ENCODE data around the gene KCNQ4. TPM values are rescaled to one million over a fixed set of nuclear protein-coding genes. Genes with fewer than 3 reads are reported as not detected.
A peak's percentile ranks its signal among the peaks of the same experiment; 100 is the strongest.

Gene KCNQ4
- total RNA-seq, 1 experiment from 2014 or later: 0.12 TPM

GRCh38 chr1:40806240-40806639 lies 22.7 kb downstream of the KCNQ4 start:
- no peaks in the 10 kb centered on the region for H3K4me1 ChIP-seq

DNA sequence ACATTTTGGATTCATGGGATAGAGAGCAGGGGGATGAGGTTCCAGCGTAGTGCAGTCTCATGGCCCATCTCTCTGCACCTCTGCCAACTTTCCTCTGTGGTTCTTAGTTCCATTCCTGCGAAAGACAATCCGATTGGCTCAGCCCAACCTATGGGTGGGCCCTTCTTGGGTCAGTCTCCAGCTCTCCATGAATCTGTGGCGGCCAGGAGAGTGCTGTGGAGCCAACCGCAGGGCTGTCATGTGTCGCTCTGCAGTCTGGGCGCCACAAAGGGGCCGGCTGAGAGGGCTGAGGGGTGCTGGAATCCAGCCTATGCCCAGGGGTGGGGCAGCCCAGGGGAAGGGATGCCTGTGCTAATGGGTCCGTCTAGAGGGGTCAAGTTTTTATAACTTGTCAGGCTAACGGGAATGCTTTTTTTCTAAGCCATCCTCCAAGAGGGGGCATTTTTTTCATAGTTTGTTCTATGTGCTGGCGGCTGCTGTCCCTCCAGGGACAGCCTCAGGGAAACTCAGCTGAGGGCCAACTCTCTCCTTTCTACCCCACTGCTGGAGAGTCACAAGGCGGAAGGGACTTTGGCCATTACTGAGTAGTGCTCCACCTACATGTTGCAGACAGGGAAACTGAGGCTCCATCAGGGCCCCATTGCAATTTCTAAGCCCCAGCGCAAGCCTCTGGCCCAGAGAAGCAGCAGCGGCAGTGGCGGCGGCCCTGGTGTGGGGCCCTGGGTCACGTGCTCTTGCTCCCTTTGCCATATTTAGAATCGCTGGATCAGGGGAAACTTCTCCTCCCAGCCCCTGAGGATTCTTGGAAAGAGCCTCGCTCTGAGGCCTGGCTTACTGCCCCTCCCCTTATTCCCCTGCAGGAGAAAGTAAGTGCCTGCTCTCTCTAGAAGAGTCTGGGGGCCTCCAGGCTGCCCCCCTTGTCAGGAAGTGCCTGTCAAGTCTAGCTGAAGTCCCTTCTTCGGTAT lies 23.4 kb downstream of the KCNQ4 start:
- Histone ChIP-seq H3K4me1 (no peaks in the 10 kb centered on the region), H3K9me3 (replicated peaks) (no peaks in the 10 kb centered on the region), H3K27ac (no peak overlapping the region), H3K36me3 (no peaks in the 10 kb centered on the region), H3K27me3 (peaks cover 8% of the 10 kb centered on the region; the same call in 1 of the 2 replicates), H3K4me3 (peak overlapping the region; percentile 34)
- peak; percentile 43 to 60 for DNase-seq

More at GRCh38 chr1:40806240-40806639, 22.7 kb downstream of the KCNQ4 start:
- H3K9me3 ChIP-seq (replicated peaks): no peaks in the 10 kb centered on the region
- DNase-seq: no peak
- H3K4me3 ChIP-seq: no peak overlapping the region
- H3K36me3 ChIP-seq: no peaks in the 10 kb centered on the region
- H3K27me3 ChIP-seq: peaks cover 3% of the 10 kb centered on the region; the same call in 1 of the 2 replicates
- H3K27ac ChIP-seq: no peak overlapping the region

DNA sequence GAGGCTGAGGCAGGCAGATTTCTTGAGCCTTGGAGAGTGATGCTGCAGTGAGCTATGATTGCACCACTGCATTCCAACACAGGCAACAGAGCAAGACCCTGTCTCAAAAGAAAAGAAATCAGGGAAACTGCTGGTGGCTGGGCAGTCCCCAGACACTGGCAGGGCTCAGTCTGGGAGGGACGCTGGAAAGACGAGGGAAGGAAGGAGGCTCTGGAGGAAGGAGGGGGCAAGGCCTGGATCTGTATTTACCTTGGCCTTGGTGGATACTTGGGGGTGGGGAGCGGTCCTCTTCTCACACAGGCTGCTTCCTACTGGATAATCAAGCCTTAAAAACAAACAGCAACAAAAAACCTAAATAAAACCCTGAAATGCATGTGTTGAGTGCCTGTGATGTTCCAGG lies 24.4 kb downstream of the KCNQ4 start:
- H3K36me3 ChIP-seq: no peaks in the 10 kb centered on the region
- DNase-seq: no peak
- no peak overlapping the region for H3K4me3 ChIP-seq
- no peaks in the 10 kb centered on the region for H3K9me3 ChIP-seq (replicated peaks)
- no peak overlapping the region for H3K27ac ChIP-seq
- H3K4me1 ChIP-seq: no peaks in the 10 kb centered on the region
- peaks cover 8% of the 10 kb centered on the region; the same call in 1 of the 2 replicates for H3K27me3 ChIP-seq

- H3K4me1 ChIP-seq: no peaks in the 10 kb centered on the region
- no peak for DNase-seq
- peaks cover 8% of the 10 kb centered on the region; the same call in 1 of the 2 replicates for H3K27me3 ChIP-seq
- H3K36me3 ChIP-seq: no peaks in the 10 kb centered on the region
- H3K9me3 ChIP-seq (replicated peaks): no peaks in the 10 kb centered on the region
- H3K27ac ChIP-seq: no peak overlapping the region
- H3K4me3 ChIP-seq: no peak overlapping the region
These were observed 24.9 kb downstream of the KCNQ4 start for GRCh38 chr1:40808444-40808843.

GRCh38 chr1:40808909-40809308 lies 25.3 kb downstream of the KCNQ4 start:
- Histone ChIP-seq H3K4me1 (no peaks in the 10 kb centered on the region), H3K4me3 (no peak overlapping the region), H3K27me3 (peaks cover 8% of the 10 kb centered on the region; the same call in 1 of the 2 replicates), H3K9me3 (replicated peaks) (no peaks in the 10 kb centered on the region), H3K36me3 (no peaks in the 10 kb centered on the region), H3K27ac (no peak overlapping the region)
- DNase-seq: no peak

DNA sequence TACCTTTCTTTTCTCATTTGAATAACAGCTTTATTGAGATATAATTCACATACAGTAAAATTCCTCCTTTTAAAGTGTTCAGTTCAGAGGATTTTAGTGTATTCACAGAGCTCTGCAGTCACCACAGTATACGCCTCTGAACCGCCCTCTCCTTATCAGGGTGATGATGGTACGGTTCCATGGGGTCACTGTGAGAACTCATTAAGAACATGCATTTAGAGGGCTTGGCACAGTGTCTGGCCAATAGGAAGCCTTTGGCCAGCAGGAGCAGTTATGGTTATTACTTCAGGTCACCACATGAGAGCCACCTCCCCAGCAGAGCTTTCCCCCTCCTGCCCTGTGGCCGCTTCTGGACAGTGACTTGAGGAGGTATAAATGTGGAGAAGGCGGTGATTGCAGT lies 27.3 kb downstream of the KCNQ4 start:
- Histone ChIP-seq H3K4me3 (no peak overlapping the region), H3K27ac (no peak overlapping the region), H3K27me3 (peaks cover 8% of the 10 kb centered on the region; the same call in 1 of the 2 replicates), H3K4me1 (no peaks in the 10 kb centered on the region), H3K9me3 (replicated peaks) (no peaks in the 10 kb centered on the region), H3K36me3 (no peaks in the 10 kb centered on the region)
- no peak for DNase-seq

DNA sequence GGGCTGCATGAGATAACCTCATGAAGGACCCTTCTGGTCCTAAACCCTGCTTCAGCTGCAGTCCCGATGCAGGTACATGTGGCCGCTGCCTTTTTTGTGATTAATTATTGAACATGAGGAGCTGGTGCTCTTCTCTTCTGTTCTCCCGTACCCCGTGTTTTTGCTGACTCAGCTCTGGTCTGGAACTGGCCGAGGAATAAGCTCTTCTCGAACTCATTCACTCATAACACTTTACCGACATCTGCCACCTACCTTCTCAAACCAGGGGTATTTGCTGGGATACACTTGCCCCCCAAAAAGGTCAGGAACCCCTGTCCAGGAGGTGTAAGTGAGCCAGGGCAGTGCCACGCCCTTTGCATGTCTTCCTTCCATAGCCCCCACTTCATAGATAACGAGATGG lies 31.8 kb downstream of the KCNQ4 start:
- Histone ChIP-seq H3K9me3 (replicated peaks) (no peaks in the 10 kb centered on the region), H3K4me1 (no peaks in the 10 kb centered on the region), H3K4me3 (no peak overlapping the region), H3K36me3 (no peaks in the 10 kb centered on the region), H3K27me3 (peaks cover 8% of the 10 kb centered on the region; the same call in 1 of the 2 replicates), H3K27ac (no peak overlapping the region)
- DNase-seq: no peak

- Histone ChIP-seq H3K4me1 (no peaks in the 10 kb centered on the region), H3K9me3 (replicated peaks) (no peaks in the 10 kb centered on the region), H3K27ac (no peak overlapping the region), H3K27me3 (no peaks in the 10 kb centered on the region; the same call in 1 of the 2 replicates), H3K36me3 (no peaks in the 10 kb centered on the region), H3K4me3 (no peak overlapping the region)
- no peak for DNase-seq
These were observed 34.2 kb downstream of the KCNQ4 start for GRCh38 chr1:40817791-40818263.

DNA sequence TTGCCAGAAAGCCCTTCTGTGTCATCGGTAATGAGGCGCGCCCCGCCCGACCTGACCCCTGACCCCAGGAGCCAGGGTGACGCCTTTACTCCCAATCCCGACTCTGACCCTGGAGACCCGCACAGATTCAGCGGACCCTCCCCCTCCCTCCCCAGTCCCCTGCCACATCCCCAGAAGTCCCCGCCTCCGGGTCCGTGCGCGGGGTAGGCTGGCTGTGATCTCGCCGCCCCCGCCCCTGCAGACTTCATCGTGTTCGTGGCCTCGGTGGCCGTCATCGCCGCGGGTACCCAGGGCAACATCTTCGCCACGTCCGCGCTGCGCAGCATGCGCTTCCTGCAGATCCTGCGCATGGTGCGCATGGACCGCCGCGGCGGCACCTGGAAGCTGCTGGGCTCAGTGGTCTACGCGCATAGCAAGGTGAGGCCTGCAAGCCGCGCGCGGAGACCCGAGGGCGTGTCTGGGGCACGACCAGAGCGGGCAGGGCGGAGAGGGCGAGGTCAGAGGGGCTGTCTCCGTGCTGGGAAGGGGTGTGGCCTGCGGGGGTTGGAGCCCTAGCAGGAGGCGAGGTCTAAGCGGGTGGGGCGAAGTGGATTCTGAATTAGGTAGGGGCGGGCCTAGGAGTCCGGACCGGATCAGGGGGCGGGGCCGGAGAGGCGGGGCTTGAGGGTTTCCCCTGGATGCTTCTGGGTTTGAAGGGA lies 34.8 kb downstream of the KCNQ4 start:
- no peaks in the 10 kb centered on the region for H3K4me1 ChIP-seq
- no peaks in the 10 kb centered on the region for H3K36me3 ChIP-seq
- no peaks in the 10 kb centered on the region; the same call in 1 of the 2 replicates for H3K27me3 ChIP-seq
- H3K9me3 ChIP-seq (replicated peaks): no peaks in the 10 kb centered on the region
- H3K4me3 ChIP-seq: no peak overlapping the region
- H3K27ac ChIP-seq: no peak overlapping the region
- no peak for DNase-seq

GRCh38 chr1:40819101-40819500 lies 35.5 kb downstream of the KCNQ4 start:
- DNase-seq: no peak
- H3K4me3 ChIP-seq: no peak overlapping the region
- no peaks in the 10 kb centered on the region for H3K4me1 ChIP-seq
- no peaks in the 10 kb centered on the region for H3K36me3 ChIP-seq
- H3K27ac ChIP-seq: no peak overlapping the region
- H3K27me3 ChIP-seq: no peaks in the 10 kb centered on the region; the same call in 1 of the 2 replicates
- H3K9me3 ChIP-seq (replicated peaks): no peaks in the 10 kb centered on the region

GRCh38 chr1:40820251-40820797 lies 36.7 kb downstream of the KCNQ4 start:
- Histone ChIP-seq H3K4me3 (no peak overlapping the region), H3K27ac (no peak overlapping the region), H3K27me3 (no peaks in the 10 kb centered on the region; the same call in 1 of the 2 replicates), H3K36me3 (no peaks in the 10 kb centered on the region), H3K9me3 (replicated peaks) (no peaks in the 10 kb centered on the region), H3K4me1 (peaks cover 10% of the 10 kb centered on the region)
- no peak for DNase-seq

GRCh38 chr1:40820911-40821693 lies 37.5 kb downstream of the KCNQ4 start:
- DNase-seq: no peak
- H3K4me3 ChIP-seq: no peak overlapping the region
- H3K36me3 ChIP-seq: no peaks in the 10 kb centered on the region
- H3K27me3 ChIP-seq: no peaks in the 10 kb centered on the region; the same call in 1 of the 2 replicates
- peaks cover 15% of the 10 kb centered on the region for H3K4me1 ChIP-seq
- no peak overlapping the region for H3K27ac ChIP-seq
- no peaks in the 10 kb centered on the region for H3K9me3 ChIP-seq (replicated peaks)

DNA sequence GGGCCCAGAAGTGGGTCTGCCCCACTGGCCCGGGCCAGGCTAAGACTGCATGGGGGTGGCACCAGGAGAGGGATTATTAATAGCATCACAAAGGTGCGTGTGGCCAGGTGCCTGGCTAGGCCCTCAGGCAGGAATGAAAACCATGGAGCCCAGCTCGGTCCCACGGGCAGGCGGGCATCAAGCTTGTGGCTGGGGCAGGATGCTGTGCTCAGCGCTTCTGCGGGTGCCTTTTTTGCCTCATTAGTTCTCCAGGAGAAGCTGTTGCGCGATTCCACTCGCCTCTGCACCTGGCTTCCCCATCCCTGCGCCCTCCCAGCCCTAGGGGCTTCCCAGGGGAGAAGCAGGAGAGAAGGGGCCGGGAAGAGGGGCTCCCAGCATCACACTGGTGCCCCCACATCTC lies 39.3 kb downstream of the KCNQ4 start:
- DNase-seq: no peak
- no peak overlapping the region for H3K4me3 ChIP-seq
- peaks cover 15% of the 10 kb centered on the region for H3K4me1 ChIP-seq
- H3K36me3 ChIP-seq: no peaks in the 10 kb centered on the region
- no peaks in the 10 kb centered on the region; the same call in 1 of the 2 replicates for H3K27me3 ChIP-seq
- no peak overlapping the region for H3K27ac ChIP-seq
- no peaks in the 10 kb centered on the region for H3K9me3 ChIP-seq (replicated peaks)

- no peak for DNase-seq
- Histone ChIP-seq H3K36me3 (no peaks in the 10 kb centered on the region), H3K27me3 (no peaks in the 10 kb centered on the region; the same call in 1 of the 2 replicates), H3K9me3 (replicated peaks) (no peaks in the 10 kb centered on the region), H3K27ac (no peak overlapping the region), H3K4me3 (no peak overlapping the region), H3K4me1 (peaks cover 15% of the 10 kb centered on the region)
These were observed 39.8 kb downstream of the KCNQ4 start for GRCh38 chr1:40823345-40823744.

All from SJCRH30 (cell line).